GM19372 (cell line): ENCODE measurements around the gene FRK.
"Not testable (repeated sequence)": the region's sequence is repeated elsewhere in the genome, so short reads cannot be mapped to it uniquely, and the experiment has no call there.

Source experiments
- ATAC-seq: cut with Tn5 transposase; IDR thresholded peaks from one replicate; pipeline ENCODE4 v1.9.1; 2021; ENCODE audit warnings: mild to moderate bottlenecking, low read depth, moderate library complexity; ENCODE audit not compliant: unreplicated experiment

Gene FRK

GRCh38 chr6:116010790-116011401, 49.8 kb downstream of the FRK start:
- ATAC-seq, result peak; percentile 54

DNA sequence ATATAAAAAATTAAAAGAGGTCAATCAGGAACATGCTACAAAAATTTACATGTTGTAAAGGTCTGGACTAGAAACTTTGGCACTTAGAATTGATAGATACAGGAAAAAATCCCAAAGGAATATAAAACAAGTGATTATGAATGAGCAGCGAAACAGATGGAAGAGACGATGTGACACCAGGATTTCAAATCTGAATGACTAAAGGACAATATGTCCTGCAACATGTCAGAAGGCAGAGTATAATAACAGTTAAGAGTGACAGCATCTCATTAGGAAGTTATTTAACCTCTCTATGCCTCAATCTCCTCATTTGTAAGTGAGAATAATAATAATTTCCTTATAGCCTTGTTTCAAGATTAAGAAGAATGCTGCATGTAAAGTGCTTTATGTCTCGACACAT, 50.3 kb downstream of the FRK start:
- ATAC-seq, result no peak

GRCh38 chr6:116008470-116009243, 52.0 kb downstream of the FRK start:
- peak; percentile 60 for ATAC-seq

GRCh38 chr6:116004841-116005815, 55.6 kb downstream of the FRK start:
- ATAC-seq, result no peak

- peak; percentile 47 for ATAC-seq
Measured at GRCh38 chr6:116003668-116004067, 57.0 kb downstream of the FRK start.

DNA sequence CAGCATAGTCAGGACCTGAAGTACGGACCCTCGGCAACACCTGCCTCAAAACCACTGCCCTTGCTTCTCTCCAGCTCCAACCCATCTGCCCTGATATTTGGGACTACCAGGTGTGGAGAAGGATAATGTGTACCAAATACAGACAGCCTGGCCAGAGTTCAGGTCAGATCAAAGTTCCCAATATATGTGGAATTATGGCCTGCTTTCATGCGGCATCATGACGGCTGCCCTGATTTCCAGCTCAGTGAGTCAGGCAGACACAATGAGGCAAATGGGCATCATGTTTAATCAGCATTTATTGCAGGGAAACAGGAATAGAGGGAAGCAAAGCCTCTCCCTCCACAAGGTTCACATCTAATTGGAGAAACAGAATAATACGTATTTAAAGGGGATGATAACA, 57.9 kb downstream of the FRK start:
- ATAC-seq, result no peak

- no peak for ATAC-seq
Measured at GRCh38 chr6:115999235-115999634, 61.5 kb downstream of the FRK start.

DNA sequence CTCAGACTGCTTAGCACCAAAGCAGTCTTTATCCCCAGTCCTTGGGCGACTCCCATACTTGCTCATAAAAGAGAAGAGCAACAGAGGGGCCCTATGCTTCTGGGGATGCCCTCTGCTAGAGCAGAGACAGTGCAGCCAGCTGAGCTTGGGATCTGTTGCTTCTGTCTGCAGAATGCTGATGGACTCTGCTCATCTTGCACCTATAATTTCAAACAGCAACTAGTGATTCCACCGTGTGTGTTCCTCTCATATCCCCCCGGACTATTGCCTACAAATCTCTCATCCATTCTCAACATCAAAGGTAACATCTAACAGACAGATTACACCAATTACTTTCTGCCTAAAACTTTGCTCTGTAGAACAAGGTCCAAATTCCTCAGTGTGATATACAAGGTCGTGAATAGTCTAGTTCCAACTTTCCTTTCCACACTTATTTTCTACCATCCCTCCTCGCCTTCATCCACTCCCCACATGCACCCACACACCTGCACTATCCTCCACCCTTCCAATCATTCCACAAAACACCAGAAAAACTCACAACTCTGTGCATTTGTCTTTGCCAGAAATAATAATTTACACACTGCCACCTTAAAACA, 62.6 kb downstream of the FRK start:
- ATAC-seq, result no peak

DNA sequence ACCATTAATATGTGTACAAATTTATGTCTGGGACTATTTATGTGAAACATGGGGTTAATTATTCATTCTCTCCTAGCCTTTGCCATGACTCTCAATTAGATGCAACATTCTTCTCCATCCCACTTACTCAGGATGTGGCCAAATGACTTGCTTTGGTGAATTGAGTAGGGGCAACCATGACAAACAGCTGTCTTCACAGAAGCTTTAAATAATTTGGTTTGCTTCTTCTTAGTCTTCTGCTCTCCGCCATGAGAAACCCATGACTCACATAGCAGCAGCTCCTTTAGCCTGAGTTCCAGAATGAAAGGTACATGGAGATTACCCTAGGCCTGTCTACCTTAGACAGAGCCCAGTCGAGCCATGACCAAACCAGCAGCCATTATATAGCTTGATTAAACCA, 74.7 kb downstream of the FRK start:
- ATAC-seq, result no peak

DNA sequence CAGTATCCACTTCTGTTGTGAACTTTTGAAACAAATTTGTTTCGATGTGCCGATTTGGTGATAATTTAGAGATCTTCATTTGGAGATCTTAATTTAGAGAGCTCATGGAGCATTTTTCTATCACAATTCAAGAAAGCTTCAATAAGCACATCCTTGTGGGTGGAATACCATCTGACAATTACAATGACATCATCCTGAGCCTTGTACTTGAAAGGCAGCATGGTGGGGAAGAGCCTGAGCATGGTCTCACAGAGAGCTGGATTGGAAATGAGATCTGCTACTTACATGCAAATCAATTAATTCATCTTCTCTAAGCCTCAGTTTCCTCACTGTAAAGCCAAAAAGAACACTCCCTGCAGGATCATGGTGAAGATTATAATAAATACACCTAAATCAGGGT, 75.9 kb downstream of the FRK start:
- ATAC-seq, result no peak

- ATAC-seq, result no peak
Measured at GRCh38 chr6:115983998-115984397, 76.7 kb downstream of the FRK start.

GRCh38 chr6:115982453-115982852, 78.2 kb downstream of the FRK start:
- no peak for ATAC-seq

- no peak for ATAC-seq
Measured at GRCh38 chr6:115977220-115977619, 83.5 kb downstream of the FRK start.

DNA sequence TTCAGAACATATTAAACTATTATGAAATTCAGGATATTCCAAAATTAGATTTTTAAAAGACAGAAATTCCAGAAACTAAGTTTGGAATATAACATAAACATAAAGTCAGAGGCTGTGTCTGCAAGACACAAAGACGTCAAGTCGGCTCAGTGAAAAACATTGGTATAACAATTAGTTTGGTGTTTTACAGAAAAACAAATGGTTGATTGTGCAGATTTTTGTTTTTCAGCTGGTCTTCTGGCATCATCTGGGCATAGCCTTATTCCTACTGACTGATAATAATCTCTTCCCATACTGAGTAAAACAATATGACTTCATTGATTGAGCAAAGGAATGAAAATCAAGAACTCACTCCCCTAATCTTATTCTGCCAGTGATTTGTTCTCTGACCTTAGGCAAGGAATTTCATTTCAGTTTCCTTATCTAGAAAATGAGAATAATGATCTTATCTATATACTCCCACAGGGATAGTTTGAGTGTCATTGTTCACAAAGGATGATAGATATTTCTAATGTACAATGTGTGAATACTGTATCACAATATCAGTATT, 84.3 kb downstream of the FRK start:
- ATAC-seq, result no peak

DNA sequence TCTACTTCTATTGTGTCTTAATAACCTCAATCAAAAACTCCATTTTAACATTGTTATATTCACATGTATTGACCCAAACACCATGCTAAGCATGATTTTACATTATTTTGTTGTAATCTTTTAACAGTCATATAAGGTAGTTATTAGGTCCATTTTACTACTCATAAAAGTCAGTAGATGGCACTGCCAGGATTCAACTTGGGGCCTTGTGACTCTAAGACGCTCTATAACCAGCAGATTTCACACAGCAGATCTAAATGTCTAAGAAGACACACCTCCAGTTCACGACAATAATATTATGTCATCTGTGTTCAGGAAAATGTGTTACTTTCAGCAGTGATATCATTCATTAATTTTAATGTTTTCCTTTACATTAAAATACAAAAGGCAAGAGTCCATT, 88.0 kb downstream of the FRK start:
- no peak for ATAC-seq

DNA sequence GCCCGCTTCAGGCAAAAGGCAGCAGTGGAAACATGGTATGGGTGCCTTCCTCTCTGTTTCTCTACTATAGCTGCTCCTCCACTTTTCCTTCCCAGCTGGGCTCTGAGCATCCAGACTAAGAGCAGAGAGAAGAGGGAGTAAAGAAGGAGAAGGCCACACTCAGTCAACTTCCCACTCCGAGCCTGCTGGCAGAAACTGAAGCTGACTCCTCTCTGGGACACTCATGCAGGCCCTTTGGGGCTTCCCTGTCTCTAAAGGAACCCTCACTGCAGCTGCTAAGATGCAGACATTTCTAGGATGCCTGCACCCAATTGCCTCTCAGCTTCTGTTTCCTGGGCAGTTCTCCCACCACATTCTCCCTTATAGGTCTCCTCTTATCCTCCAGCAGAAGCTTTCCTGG, 88.9 kb downstream of the FRK start:
- no peak for ATAC-seq

DNA sequence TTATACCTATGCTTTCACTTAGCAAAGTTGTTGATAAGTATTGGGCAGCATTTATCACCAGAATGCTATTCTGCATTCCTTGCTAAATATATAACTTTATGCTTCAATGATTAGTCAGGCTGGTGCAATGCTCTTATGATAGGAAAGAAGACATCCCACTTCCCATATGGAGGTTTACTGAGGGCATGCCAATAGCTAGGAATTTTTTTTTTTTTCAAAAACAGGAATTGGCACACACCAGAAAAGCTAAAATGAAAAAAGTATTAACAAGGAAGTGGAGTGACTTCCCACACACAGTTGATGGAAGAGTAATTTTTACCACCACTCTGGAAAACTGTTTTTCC, 90.8 kb downstream of the FRK start:
- no peak for ATAC-seq

DNA sequence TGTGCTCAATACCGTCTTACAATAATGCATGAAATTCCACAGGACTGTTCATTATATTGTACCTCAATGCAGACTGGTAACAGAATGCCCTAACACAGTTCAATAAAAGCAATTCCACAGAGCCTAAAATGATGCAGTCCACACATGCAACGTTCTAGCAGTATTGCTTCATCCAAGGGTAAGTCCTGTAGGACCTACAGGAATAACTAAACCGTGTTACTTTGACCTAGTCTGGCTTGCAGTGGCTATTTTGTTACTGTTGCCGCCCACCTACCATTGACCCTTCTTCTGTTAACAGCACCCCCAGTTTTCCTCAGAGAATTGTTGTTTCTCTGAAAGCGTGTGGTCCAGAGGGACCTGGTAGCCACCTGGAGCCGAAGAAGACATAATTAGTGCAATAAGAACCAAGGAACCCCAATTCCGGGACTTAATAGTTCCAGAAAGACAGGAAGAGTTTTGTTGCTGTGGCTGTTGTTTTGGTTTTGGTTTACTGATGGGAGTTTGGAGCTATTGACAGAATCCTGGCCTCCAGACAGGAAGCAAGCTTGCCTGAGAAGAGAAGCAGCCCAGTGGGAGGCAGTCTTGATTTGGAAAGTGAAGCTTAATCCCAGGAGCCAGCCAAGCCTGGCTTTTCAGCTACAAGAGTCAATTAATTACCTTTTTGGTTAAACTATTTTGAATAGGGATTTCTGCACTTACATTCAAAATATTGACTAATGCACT, 91.3 kb downstream of the FRK start:
- ATAC-seq, result no peak

GRCh38 chr6:115960286-115960685, 100.4 kb downstream of the FRK start:
- not testable (repeated sequence) for ATAC-seq

DNA sequence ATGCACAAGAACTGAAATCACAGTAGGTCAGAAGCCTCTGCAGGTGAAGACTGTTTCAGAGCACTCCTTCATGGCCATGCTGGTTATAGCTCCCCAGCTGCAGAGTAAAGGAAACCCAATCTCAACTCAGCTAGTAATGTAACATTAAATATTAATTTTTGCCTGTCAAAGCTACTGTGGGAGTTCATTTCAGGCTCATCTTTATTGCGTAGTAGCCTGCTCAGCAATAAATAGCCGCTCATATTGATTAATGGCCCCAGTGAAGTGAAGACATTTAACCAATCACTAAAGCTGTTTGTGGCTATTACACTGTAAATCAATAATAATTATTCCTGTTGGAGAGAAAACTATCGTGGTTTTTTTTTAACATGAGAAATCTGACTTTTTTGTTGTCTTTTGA, 101.7 kb downstream of the FRK start:
- ATAC-seq, result no peak
